ENCODE measurements around the gene INPP5J. TPM values are rescaled to one million over a fixed set of nuclear protein-coding genes. Genes with fewer than 3 reads are reported as not detected.

Gene INPP5J
- total RNA-seq, 1 experiment from 2014 or later = 6.2 TPM

DNA sequence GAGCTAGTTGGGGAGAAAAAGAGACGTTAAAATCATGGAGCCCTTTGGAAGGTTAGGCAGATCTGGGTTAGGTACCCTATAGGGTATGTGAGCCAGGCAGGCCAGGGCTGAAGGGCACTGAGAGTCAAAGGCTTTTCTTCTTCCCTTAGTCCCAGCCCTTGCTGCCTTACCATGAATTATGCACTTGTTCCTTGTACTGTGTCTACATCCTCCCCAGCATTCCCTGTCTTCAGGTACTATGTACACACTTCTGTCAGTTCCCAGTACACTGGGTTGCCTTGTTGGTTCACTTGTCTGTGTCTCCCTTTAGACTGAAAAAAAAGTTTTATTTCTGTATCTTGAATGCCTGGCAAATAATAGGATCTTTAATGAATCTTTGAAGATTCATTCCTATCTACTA is 54.2 kb downstream of the INPP5J start:
- no peak overlapping the region for H3K27ac Mint-ChIP-seq
- no peaks in the 10 kb centered on the region for H3K4me1 Mint-ChIP-seq
- ATAC-seq (no peak), DNase-seq (ENCODE audit: low spot score) (no peak)
- H3K4me3 Mint-ChIP-seq = no peak overlapping the region
- TF ChIP-seq, protein P1, sequence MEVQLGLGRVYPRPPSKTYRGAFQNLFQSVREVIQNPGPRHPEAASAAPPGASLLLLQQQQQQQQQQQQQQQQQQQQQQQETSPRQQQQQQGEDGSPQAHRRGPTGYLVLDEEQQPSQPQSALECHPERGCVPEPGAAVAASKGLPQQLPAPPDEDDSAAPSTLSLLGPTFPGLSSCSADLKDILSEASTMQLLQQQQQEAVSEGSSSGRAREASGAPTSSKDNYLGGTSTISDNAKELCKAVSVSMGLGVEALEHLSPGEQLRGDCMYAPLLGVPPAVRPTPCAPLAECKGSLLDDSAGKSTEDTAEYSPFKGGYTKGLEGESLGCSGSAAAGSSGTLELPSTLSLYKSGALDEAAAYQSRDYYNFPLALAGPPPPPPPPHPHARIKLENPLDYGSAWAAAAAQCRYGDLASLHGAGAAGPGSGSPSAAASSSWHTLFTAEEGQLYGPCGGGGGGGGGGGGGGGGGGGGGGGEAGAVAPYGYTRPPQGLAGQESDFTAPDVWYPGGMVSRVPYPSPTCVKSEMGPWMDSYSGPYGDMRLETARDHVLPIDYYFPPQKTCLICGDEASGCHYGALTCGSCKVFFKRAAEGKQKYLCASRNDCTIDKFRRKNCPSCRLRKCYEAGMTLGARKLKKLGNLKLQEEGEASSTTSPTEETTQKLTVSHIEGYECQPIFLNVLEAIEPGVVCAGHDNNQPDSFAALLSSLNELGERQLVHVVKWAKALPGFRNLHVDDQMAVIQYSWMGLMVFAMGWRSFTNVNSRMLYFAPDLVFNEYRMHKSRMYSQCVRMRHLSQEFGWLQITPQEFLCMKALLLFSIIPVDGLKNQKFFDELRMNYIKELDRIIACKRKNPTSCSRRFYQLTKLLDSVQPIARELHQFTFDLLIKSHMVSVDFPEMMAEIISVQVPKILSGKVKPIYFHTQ (CRISPR knock-in tag; IDR thresholded peaks at IDR 0.05) = no peak
- TF ChIP-seq, protein P2, sequence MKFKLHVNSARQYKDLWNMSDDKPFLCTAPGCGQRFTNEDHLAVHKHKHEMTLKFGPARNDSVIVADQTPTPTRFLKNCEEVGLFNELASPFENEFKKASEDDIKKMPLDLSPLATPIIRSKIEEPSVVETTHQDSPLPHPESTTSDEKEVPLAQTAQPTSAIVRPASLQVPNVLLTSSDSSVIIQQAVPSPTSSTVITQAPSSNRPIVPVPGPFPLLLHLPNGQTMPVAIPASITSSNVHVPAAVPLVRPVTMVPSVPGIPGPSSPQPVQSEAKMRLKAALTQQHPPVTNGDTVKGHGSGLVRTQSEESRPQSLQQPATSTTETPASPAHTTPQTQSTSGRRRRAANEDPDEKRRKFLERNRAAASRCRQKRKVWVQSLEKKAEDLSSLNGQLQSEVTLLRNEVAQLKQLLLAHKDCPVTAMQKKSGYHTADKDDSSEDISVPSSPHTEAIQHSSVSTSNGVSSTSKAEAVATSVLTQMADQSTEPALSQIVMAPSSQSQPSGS (CRISPR knock-in tag; IDR thresholded peaks at IDR 0.05; ENCODE audit: borderline replicate concordance, low read depth) = no peak
- TF ChIP-seq ZBTB21 (CRISPR knock-in tag; IDR thresholded peaks at IDR 0.05; ENCODE audit: borderline replicate concordance) (no peak), NFE2L1 (CRISPR knock-in tag; IDR thresholded peaks at IDR 0.05) (no peak), EMX1 (CRISPR knock-in tag; IDR thresholded peaks at IDR 0.05) (no peak), ATF1 (CRISPR knock-in tag; IDR thresholded peaks at IDR 0.05) (no peak), ZNF671 (CRISPR knock-in tag; IDR thresholded peaks at IDR 0.05) (no peak), GTF2I (CRISPR knock-in tag; conservative IDR thresholded peaks at IDR 0.05) (no peak), ZNF416 (CRISPR knock-in tag; IDR thresholded peaks at IDR 0.05) (no peak)
- TF ChIP-seq, protein P3, sequence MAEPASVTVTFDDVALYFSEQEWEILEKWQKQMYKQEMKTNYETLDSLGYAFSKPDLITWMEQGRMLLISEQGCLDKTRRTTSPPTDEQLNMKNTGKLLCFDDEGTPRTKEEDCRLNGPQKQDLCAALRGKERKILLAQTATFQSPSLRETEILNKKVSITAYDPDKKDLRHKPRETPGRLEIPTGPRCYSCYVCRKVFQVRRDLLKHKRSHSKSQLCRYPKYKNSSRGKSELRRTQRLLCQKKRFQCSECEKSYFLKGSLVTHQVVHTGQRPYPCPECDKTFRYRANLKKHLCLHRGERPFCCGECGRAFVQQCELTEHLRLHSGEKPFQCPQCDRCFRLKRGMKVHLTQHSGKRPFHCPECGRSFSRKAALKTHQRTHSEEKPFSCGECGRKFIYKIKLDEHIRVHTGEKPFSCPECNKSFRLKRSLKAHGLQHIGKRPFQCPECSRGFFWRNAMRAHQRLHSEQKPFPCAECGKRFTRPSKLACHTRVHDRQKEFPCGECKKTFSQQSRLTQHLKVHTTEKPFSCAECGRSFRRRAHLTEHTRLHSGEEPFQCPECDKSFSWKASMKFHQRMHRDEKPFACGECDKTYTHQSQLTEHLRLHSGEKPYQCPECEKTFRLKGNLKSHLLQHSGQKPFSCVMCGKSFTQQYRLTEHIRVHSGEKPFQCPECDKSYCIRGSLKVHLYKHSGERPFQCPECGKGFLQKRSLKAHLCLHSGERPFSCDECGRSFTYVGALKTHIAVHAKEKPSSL (CRISPR knock-in tag; conservative IDR thresholded peaks at IDR 0.05) = no peak
- TF ChIP-seq, protein P4, sequence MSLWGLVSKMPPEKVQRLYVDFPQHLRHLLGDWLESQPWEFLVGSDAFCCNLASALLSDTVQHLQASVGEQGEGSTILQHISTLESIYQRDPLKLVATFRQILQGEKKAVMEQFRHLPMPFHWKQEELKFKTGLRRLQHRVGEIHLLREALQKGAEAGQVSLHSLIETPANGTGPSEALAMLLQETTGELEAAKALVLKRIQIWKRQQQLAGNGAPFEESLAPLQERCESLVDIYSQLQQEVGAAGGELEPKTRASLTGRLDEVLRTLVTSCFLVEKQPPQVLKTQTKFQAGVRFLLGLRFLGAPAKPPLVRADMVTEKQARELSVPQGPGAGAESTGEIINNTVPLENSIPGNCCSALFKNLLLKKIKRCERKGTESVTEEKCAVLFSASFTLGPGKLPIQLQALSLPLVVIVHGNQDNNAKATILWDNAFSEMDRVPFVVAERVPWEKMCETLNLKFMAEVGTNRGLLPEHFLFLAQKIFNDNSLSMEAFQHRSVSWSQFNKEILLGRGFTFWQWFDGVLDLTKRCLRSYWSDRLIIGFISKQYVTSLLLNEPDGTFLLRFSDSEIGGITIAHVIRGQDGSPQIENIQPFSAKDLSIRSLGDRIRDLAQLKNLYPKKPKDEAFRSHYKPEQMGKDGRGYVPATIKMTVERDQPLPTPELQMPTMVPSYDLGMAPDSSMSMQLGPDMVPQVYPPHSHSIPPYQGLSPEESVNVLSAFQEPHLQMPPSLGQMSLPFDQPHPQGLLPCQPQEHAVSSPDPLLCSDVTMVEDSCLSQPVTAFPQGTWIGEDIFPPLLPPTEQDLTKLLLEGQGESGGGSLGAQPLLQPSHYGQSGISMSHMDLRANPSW (CRISPR knock-in tag; conservative IDR thresholded peaks at IDR 0.05; ENCODE audit: low read depth) = no peak
- TF ChIP-seq, protein P5, sequence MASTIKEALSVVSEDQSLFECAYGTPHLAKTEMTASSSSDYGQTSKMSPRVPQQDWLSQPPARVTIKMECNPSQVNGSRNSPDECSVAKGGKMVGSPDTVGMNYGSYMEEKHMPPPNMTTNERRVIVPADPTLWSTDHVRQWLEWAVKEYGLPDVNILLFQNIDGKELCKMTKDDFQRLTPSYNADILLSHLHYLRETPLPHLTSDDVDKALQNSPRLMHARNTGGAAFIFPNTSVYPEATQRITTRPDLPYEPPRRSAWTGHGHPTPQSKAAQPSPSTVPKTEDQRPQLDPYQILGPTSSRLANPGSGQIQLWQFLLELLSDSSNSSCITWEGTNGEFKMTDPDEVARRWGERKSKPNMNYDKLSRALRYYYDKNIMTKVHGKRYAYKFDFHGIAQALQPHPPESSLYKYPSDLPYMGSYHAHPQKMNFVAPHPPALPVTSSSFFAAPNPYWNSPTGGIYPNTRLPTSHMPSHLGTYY (CRISPR knock-in tag; IDR thresholded peaks at IDR 0.05) = no peak
- peaks cover 5% of the 10 kb centered on the region; the same call in 1 of the 2 replicates for H3K9me3 Mint-ChIP-seq
- peaks cover 5% of the 10 kb centered on the region for H3K36me3 Mint-ChIP-seq
- CTCF ChIA-PET = interaction anchor here (0.9 kb wide), 1 partner anchor 92 kb away, joined by 3 read pairs; no protein-coding TSS in a partner anchor
- POLR2A ChIA-PET = no interaction called here
- no peaks in the 10 kb centered on the region for H3K27me3 Mint-ChIP-seq (ENCODE audit: low read depth)

DNA sequence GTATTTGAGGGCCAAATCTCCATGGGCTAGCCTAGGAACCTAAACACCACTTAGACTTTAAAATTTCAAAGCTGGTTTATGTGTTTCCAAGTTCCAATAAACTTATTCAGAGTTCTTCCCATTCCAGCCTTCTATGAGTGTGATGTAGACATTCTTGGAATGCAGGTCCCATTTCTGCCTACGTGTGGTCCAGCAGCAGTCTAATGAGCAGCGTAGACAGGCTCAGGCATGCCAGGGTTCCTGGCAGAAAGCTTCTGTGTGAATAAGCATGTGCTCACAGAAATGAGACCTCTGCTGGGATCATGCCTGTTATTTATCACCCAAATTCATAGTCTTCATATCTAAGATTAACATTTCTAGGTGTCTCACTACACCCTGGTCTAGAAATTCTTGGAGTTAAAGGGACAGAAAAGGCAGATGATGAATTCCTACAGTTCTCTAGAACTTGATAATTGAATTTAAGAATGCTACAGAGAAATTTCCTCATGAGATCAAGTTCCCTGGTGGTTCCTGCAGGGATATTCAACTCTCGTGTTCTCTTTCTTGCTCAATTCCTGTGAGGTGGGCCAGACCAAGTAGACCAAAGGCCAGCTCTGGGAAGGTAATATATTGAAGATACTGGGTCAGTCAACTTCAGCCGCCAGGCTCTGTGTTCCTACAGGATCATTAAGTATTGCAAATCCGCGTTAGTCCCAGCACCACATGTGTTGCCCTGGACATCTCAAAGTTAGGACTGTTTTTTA is 54.8 kb downstream of the INPP5J start:
- peaks cover 9% of the 10 kb centered on the region for H3K36me3 Mint-ChIP-seq
- no peaks in the 10 kb centered on the region for H3K4me1 Mint-ChIP-seq
- ChIA-PET POLR2A (no interaction called here), CTCF (no interaction called here)
- DNase-seq (ENCODE audit: low spot score) (no peak), ATAC-seq (no peak)
- H3K4me3 Mint-ChIP-seq = no peak overlapping the region
- H3K27ac Mint-ChIP-seq = peak overlapping the region; percentile 57; the same call in 1 of the 2 replicates
- peaks cover 5% of the 10 kb centered on the region; the same call in 1 of the 2 replicates for H3K9me3 Mint-ChIP-seq
- no peaks in the 10 kb centered on the region for H3K27me3 Mint-ChIP-seq (ENCODE audit: low read depth)
- TF ChIP-seq ZNF232 (CRISPR knock-in tag; IDR thresholded peaks at IDR 0.05) (no peak), ETV6 (CRISPR knock-in tag; IDR thresholded peaks at IDR 0.05) (no peak), IRF2 (CRISPR knock-in tag; IDR thresholded peaks at IDR 0.05; ENCODE audit: borderline replicate concordance, low read depth) (no peak), JAZF1 (CRISPR knock-in tag; IDR thresholded peaks at IDR 0.05) (no peak), PRRX2 (CRISPR knock-in tag; IDR thresholded peaks at IDR 0.05) (no peak), FOXP1 (CRISPR knock-in tag; IDR thresholded peaks at IDR 0.05; ENCODE audit: borderline replicate concordance) (no peak), RORB (CRISPR knock-in tag; IDR thresholded peaks at IDR 0.05) (no peak), GRHL2 (CRISPR knock-in tag; IDR thresholded peaks at IDR 0.05; ENCODE audit: insufficient replicate concordance, severe bottlenecking) (no peak)
- TF ChIP-seq, protein P6, sequence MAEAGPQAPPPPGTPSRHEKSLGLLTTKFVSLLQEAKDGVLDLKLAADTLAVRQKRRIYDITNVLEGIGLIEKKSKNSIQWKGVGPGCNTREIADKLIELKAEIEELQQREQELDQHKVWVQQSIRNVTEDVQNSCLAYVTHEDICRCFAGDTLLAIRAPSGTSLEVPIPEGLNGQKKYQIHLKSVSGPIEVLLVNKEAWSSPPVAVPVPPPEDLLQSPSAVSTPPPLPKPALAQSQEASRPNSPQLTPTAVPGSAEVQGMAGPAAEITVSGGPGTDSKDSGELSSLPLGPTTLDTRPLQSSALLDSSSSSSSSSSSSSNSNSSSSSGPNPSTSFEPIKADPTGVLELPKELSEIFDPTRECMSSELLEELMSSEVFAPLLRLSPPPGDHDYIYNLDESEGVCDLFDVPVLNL (CRISPR knock-in tag; IDR thresholded peaks at IDR 0.05; ENCODE audit: borderline replicate concordance, low read depth) = no peak

All from WTC11 (cell line).